H1 (cell line): ENCODE results near the gene IKZF5. TPM values are rescaled to one million over a fixed set of nuclear protein-coding genes. Genes with fewer than 3 reads are reported as not detected.
A peak's percentile ranks its signal among the peaks of the same experiment; 100 is the strongest.

ENCODE experiments used
- CTCF ChIA-PET: fragments of 300-600 bp; sonication (Branson Sonifier 250); formaldehyde crosslinking; loops from one replicate; lab custom pipeline; 2021; ENCODE audit not compliant: partially characterized antibody; lab: Charles Lee
- POLR2A ChIA-PET: fragments of 300-600 bp; sonication (Branson Sonifier 250); formaldehyde crosslinking; loops from one replicate; lab custom pipeline; 2021; ENCODE audit warnings: inconsistent platforms; ENCODE audit not compliant: partially characterized antibody; lab: Charles Lee
- DNase-seq, 2 experiments: peaks; one replicate each; pipeline versions ENCODE4 v3.0.0 to v3.0.0-alpha.2; 2010 to 2022; ENCODE audit warnings: low spot score in 2 of 2, low read depth in 1 of 2, mixed read lengths in 1 of 2
- FAIRE-seq: peaks from 2 replicates; lab custom pipeline; 2011; peaks lifted over from hg19 to GRCh38; lab: Jason Lieb, UNC
- H2AFZ ChIP-seq: 2 replicates; pipeline ENCODE4 v1.8.1; 2012; ENCODE audit warnings: low read length, inconsistent platforms
- H2AK5ac ChIP-seq: 2 replicates; pipeline ENCODE4 v1.6.1; 2013; ENCODE audit warnings: low read depth, low read length
- H2BK120ac ChIP-seq: replicated peaks from 2 replicates; pipeline ENCODE3; 2013; ENCODE audit warnings: low read depth, low read length, inconsistent platforms
- H2BK12ac ChIP-seq: 2 replicates; pipeline ENCODE4 v1.6.1; 2013; ENCODE audit warnings: low read depth, low read length
- H2BK15ac ChIP-seq: 2 replicates; pipeline ENCODE4 v1.6.1; 2013; ENCODE audit warnings: low read length
- H2BK20ac ChIP-seq: 2 replicates; pipeline ENCODE4 v1.6.1; 2013; ENCODE audit warnings: low read length
- H2BK5ac ChIP-seq: 2 replicates; pipeline ENCODE4 v1.6.1; 2013; ENCODE audit warnings: low read depth, low read length
- H3K14ac ChIP-seq: 2 replicates; pipeline ENCODE4 v1.6.1; 2013; ENCODE audit warnings: inconsistent platforms; ENCODE audit not compliant: insufficient read length
- H3K18ac ChIP-seq: 2 replicates; pipeline ENCODE4 v1.6.1; 2013; ENCODE audit warnings: low read length; ENCODE audit errors: extremely low read depth
- H3K23ac ChIP-seq: 2 replicates; pipeline ENCODE4 v1.6.1; 2013; ENCODE audit warnings: inconsistent platforms; ENCODE audit not compliant: insufficient read length
- H3K23me2 ChIP-seq: 2 replicates; pipeline ENCODE4 v1.6.1; 2013; ENCODE audit warnings: low read depth, low read length
- H3K27ac ChIP-seq: 2 replicates; pipeline ENCODE4 v1.6.1; 2011; ENCODE audit warnings: low read depth, low read length, inconsistent platforms
- H3K27me3 ChIP-seq, 4 experiments: replicated peaks in 1 of 4; 1 replicate in 1 of 4; 2 replicates in 3 of 4; pipeline versions ENCODE4 v1.6.1 to v1.8.1; 2011 to 2013; ENCODE audit warnings: low read length in 3 of 4, mild to moderate bottlenecking in 3 of 4, inconsistent platforms in 2 of 4, mixed read lengths in 2 of 4, moderate library complexity in 1 of 4; ENCODE audit not compliant: control insufficient read depth in 3 of 4, insufficient read depth in 3 of 4; ENCODE audit errors: extremely low read depth in 1 of 4
- H3K36me3 ChIP-seq, 4 experiments: 2 replicates each; pipeline versions ENCODE4 v1.6.1 to v1.8.1; 2011 to 2013; ENCODE audit warnings: mild to moderate bottlenecking in 4 of 4, low read length in 3 of 4, moderate library complexity in 2 of 4, control low read depth in 1 of 4, inconsistent platforms in 1 of 4; ENCODE audit not compliant: insufficient read depth in 4 of 4, control insufficient read depth in 2 of 4
- H3K4ac ChIP-seq: replicated peaks from 2 replicates; pipeline ENCODE3; 2013; ENCODE audit warnings: low read length, low read depth, mixed read lengths, inconsistent platforms; ENCODE audit not compliant: insufficient read length
- H3K4me1 ChIP-seq, 4 experiments: replicated peaks in 1 of 4; 1 replicate in 1 of 4; 2 replicates in 3 of 4; pipeline versions ENCODE4 v1.6.1 to v1.8.1; 2011 to 2013; ENCODE audit warnings: low read length in 3 of 4, inconsistent platforms in 2 of 4, mixed read lengths in 1 of 4; ENCODE audit not compliant: insufficient read depth in 4 of 4, control insufficient read depth in 3 of 4
- H3K4me2 ChIP-seq, 2 experiments: 2 replicates each; pipeline versions ENCODE4 v1.6.1 to v1.8.1; 2011 to 2013; ENCODE audit warnings: low read depth in 2 of 2, low read length in 2 of 2, control low read depth in 1 of 2, inconsistent platforms in 1 of 2, mild to moderate bottlenecking in 1 of 2; ENCODE audit not compliant: insufficient read depth in 1 of 2
- H3K4me3 ChIP-seq, 4 experiments: fragments of 200-600, 300-600 bp in 1 of 4; sonication (generic), shearing (Covaris generic), sonication (Bioruptor Twin) in 1 of 4; 2 replicates each; pipeline versions ENCODE4 v1.5.1 to v1.8.1; 2011 to 2016; ENCODE audit warnings: low read length in 4 of 4, low read depth in 3 of 4, control low read depth in 2 of 4, inconsistent platforms in 2 of 4, mild to moderate bottlenecking in 2 of 4, mixed read lengths in 1 of 4, moderate library complexity in 1 of 4; ENCODE audit not compliant: insufficient read depth in 2 of 4; ENCODE audit errors: extremely low read depth in 1 of 4
- H3K56ac ChIP-seq: replicated peaks from 2 replicates; pipeline ENCODE3; 2013; ENCODE audit warnings: low read depth, mild to moderate bottlenecking, mixed read lengths, low read length, inconsistent platforms; ENCODE audit not compliant: insufficient read length
- H3K79me1 ChIP-seq: 2 replicates; pipeline ENCODE4 v1.6.1; 2013; ENCODE audit warnings: low read depth, low read length, control low read depth
- H3K79me2 ChIP-seq, 2 experiments: 2 replicates each; pipeline versions ENCODE4 v1.6.1 to v1.8.1; 2012 to 2013; ENCODE audit warnings: low read length in 2 of 2, mild to moderate bottlenecking in 2 of 2, inconsistent platforms in 1 of 2; ENCODE audit not compliant: insufficient read depth in 2 of 2, control insufficient read depth in 1 of 2
- H3K9ac ChIP-seq, 4 experiments: replicated peaks in 1 of 4; 1 replicate in 1 of 4; 2 replicates in 3 of 4; pipeline versions ENCODE4 v1.6.1 to v1.8.1; 2011 to 2013; ENCODE audit warnings: low read depth in 3 of 4, low read length in 3 of 4, control low read depth in 2 of 4, mild to moderate bottlenecking in 2 of 4, moderate library complexity in 2 of 4, inconsistent platforms in 1 of 4; ENCODE audit errors: extremely low read depth in 1 of 4
- H3K9me3 ChIP-seq, 2 experiments: 2 replicates each; pipeline versions ENCODE4 v1.6.1 to v1.8.1; 2012 to 2013; ENCODE audit warnings: mild to moderate bottlenecking in 2 of 2, moderate library complexity in 2 of 2, control low read depth in 1 of 2, inconsistent platforms in 1 of 2, low read depth in 1 of 2, low read length in 1 of 2, mixed read lengths in 1 of 2; ENCODE audit not compliant: insufficient read depth in 2 of 2
- H4K20me1 ChIP-seq, 2 experiments: replicated peaks in 1 of 2; 2 replicates each; pipeline versions ENCODE3 to v1.8.1; 2011 to 2013; ENCODE audit warnings: inconsistent platforms in 2 of 2, low read length in 2 of 2, mild to moderate bottlenecking in 1 of 2; ENCODE audit not compliant: insufficient read depth in 2 of 2, control insufficient read depth in 1 of 2
- H4K5ac ChIP-seq: 2 replicates; pipeline ENCODE4 v1.6.1; 2013; ENCODE audit warnings: low read length, low read depth, mixed read lengths, inconsistent platforms; ENCODE audit not compliant: insufficient read length
- H4K8ac ChIP-seq: 2 replicates; pipeline ENCODE4 v1.8.0; 2013; ENCODE audit warnings: mild to moderate bottlenecking, moderate library complexity, low read length, inconsistent platforms; ENCODE audit not compliant: insufficient read depth; ENCODE audit errors: extremely low read depth
- H4K91ac ChIP-seq: replicated peaks from 2 replicates; pipeline ENCODE3; 2013; ENCODE audit warnings: low read length, mixed read lengths, inconsistent platforms; ENCODE audit not compliant: insufficient read length
- CHD2 ChIP-seq: IDR thresholded peaks from 2 replicates; pipeline ENCODE4 v1.6.1; 2012; ENCODE audit warnings: low read length, improper control_type of control experiment
- CTCF ChIP-seq, 3 experiments: IDR thresholded peaks; 1 replicate in 2 of 3; 2 replicates in 1 of 3; pipeline versions ENCODE4 v1.5.1 to v1.6.1; 2011; ENCODE audit warnings: low read length in 3 of 3, mild to moderate bottlenecking in 3 of 3, inconsistent platforms in 2 of 3, low read depth in 1 of 3, moderate library complexity in 1 of 3; ENCODE audit not compliant: insufficient read depth in 1 of 3; ENCODE audit errors: control extremely low read depth in 1 of 3
- EGR1 ChIP-seq: IDR thresholded peaks from 2 replicates; pipeline ENCODE4 v1.6.1; 2011; ENCODE audit warnings: low read depth, low read length, borderline replicate concordance
- NRF1 ChIP-seq: IDR thresholded peaks from 2 replicates; pipeline ENCODE4 v1.6.1; 2011; ENCODE audit warnings: mild to moderate bottlenecking, low read depth, low read length, improper control_type of control experiment
- POU5F1 ChIP-seq: IDR thresholded peaks from 2 replicates; pipeline ENCODE4 v1.6.1; 2011; ENCODE audit warnings: low read depth, mild to moderate bottlenecking, low read length, moderate library complexity
- RAD21 ChIP-seq, 2 experiments: IDR thresholded peaks in 1 of 2; conservative IDR thresholded peaks in 1 of 2; 2 replicates each; pipeline ENCODE4 v1.6.1; 2011; ENCODE audit warnings: low read depth in 2 of 2, low read length in 2 of 2, improper control_type of control experiment in 1 of 2, inconsistent platforms in 1 of 2, mild to moderate bottlenecking in 1 of 2, moderate library complexity in 1 of 2
- TCF12 ChIP-seq: IDR thresholded peaks from 2 replicates; pipeline ENCODE4 v1.6.1; 2011; ENCODE audit warnings: low read depth, mild to moderate bottlenecking, low read length
- WGBS, 2 experiments: shearing (Covaris generic) in 1 of 2; methylation state at CpG; one replicate each; pipeline versions ENCODE4 v1.1.6 to v1.1.7; 2013 to 2015; ENCODE audit warnings: low lambda C conversion rate in 2 of 2, mixed read lengths in 2 of 2, inconsistent platforms in 1 of 2, low coverage in 1 of 2, missing lambda C conversion rate in 1 of 2; ENCODE audit not compliant: insufficient replicate concordance in 2 of 2, insufficient coverage in 1 of 2, insufficient read length in 1 of 2; ENCODE audit errors: extremely low coverage in 1 of 2, missing lambda C conversion rate in 1 of 2; 5-methylcytosine and 5-hydroxymethylcytosine counted together
- polyA plus RNA-seq, 7 experiments: library from polyadenylated mRNA; depleted of rRNA in 3 of 7; stranded (reverse) in 5 of 7; unstranded in 2 of 7; fragments of >200 nt in 5 of 7; fragments of 200-250 nt in 2 of 7; gene quantifications; 1 replicate in 5 of 7; 2 replicates in 1 of 7; 4 replicates in 1 of 7; pipeline versions ENCODE4 v1.2.1 to v1.2.3, GENCODE V29; 2011 to 2013; ENCODE audit warnings: missing spikeins in 2 of 7, mixed read lengths in 2 of 7
- total RNA-seq: library from RNA; stranded (reverse); fragmentation: NEBNext Ultra II Directional; extraction: Animal tissue kit (Norgen Biotek cat#: 25700); gene quantifications from 2 replicates; pipeline ENCODE4 v1.2.1, GENCODE V29; 2021

The IKZF5 gene
- total and polyA plus RNA-seq, 2 of the 8 experiments (the other 6 are each of a cell fraction or from before 2014, with no cell fraction given) = 5.2 to 15.3 TPM

- no peaks in the 10 kb centered on the region for H3K27me3 ChIP-seq
- H3K79me1 ChIP-seq = no peaks in the 10 kb centered on the region
- no peak overlapping the region for H4K5ac ChIP-seq
- no peak overlapping the region for H4K8ac ChIP-seq
- peak; percentile 66 to 70 for DNase-seq
- H3K27ac ChIP-seq = no peak overlapping the region
- no peak overlapping the region for H3K4me3 ChIP-seq
- peaks cover 0 to 8% (median 1%) of the 10 kb centered on the region in 4 experiments; a peak in 2 of 7 replicates for H3K4me1 ChIP-seq
- ChIA-PET CTCF (interaction anchor here (0.6 to 3.7 kb wide), 65 partner anchors 9 to 537 kb away, joined by 3 to 21 read pairs (median 4); partner anchors contain the start of gene BUB3), POLR2A (no interaction called here)
- no peaks in the 10 kb centered on the region for H3K9me3 ChIP-seq
- H2BK15ac ChIP-seq = no peak overlapping the region
- no peak overlapping the region for H3K9ac ChIP-seq
- H3K23ac ChIP-seq = no peak overlapping the region
- WGBS, 2 experiments = 16% methylated on average over 5 of the region's 5 CpGs; no CpG with 5 or more reads in 1 of the 2 experiments
- no peaks in the 10 kb centered on the region for H4K20me1 ChIP-seq
- no peak overlapping the region for H4K91ac ChIP-seq
- H3K79me2 ChIP-seq = no peaks in the 10 kb centered on the region
- H3K18ac ChIP-seq = no peak overlapping the region
- H2AFZ ChIP-seq = no peak overlapping the region
- 0 out of 2 replicates have a peak, but pooled peaks cover 2% of the 10 kb centered on the region for H3K23me2 ChIP-seq
- no peak overlapping the region for H2BK120ac ChIP-seq
- H2BK12ac ChIP-seq = no peak overlapping the region
- H3K4me2 ChIP-seq = no peak overlapping the region
- FAIRE-seq = peak; percentile 98
- no peak overlapping the region for H3K4ac ChIP-seq
- no peak overlapping the region for H2BK20ac ChIP-seq
- no peak overlapping the region for H2BK5ac ChIP-seq
- H2AK5ac ChIP-seq = no peak overlapping the region
- peaks cover 0 to 7% (median 4%) of the 10 kb centered on the region in 4 experiments; a peak in 6 of 8 replicates for H3K36me3 ChIP-seq
- H3K14ac ChIP-seq = no peak overlapping the region
- no peak overlapping the region for H3K56ac ChIP-seq
- TF ChIP-seq CHD2 = no peak
- TF ChIP-seq RAD21 (IDR thresholded peaks at IDR 0.05 in 1 of 2, conservative IDR thresholded peaks at IDR 0.05 in 1 of 2; ENCODE audit: low read depth in 2 of 2, low read length in 2 of 2) = peak; percentile 98 to 99
- TF ChIP-seq EGR1 = no peak
- TF ChIP-seq NRF1 = no peak
- no peak for TF ChIP-seq TCF12
- TF ChIP-seq CTCF (IDR thresholded peaks at IDR 0.05; ENCODE audit: control extremely low read depth in 1 of 3, insufficient read depth in 1 of 3, low read depth in 1 of 3, low read length in 3 of 3) = peak; percentile 68 to 94 (median 91)
- no peak for TF ChIP-seq POU5F1
These were observed 34.9 kb upstream of the IKZF5 start for GRCh38 chr10:123043409-123043925.
